Suppressor macrophage (primary cell): Measurements from ENCODE around the gene PAK4.

Experiments
- DNase-seq, 4 experiments: peaks; one replicate each; pipeline ENCODE4 v3.0.0-alpha.2; 2020 to 2022

Gene PAK4

DNA sequence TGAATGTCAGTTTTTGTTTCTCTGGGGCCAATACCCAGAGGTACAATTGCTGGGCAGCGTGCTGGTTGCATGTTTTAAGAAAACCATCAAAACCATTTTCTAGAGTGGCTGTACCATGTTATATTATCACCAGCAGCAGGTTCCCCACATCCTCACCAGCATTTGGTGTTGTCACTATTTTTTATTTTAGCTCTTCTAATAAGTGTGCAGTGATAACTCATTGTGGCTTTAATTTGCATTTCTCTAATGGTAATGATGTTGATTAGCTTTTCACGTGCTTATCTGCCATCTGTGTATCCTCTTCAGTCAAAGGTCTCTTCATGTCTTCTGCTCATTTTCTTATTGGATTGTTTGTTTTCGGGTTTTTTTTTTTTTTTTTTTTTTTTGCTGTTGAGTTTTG lies 21.9 kb downstream of the PAK4 start:
- no peak for DNase-seq

DNA sequence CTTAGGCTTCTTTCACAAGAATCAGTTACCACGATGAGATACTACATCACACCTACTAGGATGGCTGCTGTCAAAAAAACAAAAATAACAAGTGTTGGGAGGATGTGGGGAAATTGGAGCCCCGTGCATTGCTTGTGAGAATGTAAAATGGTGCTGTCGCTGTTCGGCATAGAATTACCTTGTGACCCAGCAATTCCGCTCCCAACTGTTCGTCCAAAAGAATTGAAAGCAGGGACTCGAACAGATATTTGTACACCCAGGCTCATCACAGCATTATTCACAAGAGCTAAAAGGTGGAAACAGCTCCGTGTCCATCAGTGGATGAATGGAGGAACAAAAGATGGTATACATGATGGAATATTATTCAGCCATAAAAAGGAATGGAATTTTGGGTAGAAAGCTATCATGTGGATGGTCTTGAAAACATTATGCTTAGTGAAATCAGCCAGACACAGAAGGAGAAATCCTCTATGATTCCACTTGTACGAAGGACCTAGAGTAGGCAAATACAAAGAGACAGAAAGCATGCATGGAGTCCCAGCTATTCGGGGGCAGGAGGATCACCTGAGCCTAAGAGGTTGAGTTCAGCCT lies 23.4 kb downstream of the PAK4 start:
- no peak for DNase-seq

DNA sequence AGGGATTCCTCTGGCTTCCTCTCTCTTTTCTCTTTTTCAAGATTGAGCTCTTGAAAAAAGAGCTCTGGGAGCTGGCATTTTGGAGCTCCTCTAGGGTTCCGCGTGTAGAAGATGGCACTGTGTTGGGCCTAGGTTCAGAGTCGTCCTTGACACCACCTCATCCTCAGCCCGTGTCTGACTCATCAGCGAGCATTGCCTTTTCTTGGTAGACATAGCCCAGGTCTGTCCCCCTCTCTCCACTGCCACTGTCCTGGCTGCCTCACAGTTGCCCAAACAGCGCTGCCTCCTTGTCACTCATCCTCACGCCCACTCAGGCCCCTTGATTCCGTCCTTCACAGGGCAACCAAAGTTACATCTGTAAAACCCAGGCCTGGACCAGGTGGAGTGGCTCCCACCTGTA lies 24.6 kb downstream of the PAK4 start:
- no peak for DNase-seq

DNA sequence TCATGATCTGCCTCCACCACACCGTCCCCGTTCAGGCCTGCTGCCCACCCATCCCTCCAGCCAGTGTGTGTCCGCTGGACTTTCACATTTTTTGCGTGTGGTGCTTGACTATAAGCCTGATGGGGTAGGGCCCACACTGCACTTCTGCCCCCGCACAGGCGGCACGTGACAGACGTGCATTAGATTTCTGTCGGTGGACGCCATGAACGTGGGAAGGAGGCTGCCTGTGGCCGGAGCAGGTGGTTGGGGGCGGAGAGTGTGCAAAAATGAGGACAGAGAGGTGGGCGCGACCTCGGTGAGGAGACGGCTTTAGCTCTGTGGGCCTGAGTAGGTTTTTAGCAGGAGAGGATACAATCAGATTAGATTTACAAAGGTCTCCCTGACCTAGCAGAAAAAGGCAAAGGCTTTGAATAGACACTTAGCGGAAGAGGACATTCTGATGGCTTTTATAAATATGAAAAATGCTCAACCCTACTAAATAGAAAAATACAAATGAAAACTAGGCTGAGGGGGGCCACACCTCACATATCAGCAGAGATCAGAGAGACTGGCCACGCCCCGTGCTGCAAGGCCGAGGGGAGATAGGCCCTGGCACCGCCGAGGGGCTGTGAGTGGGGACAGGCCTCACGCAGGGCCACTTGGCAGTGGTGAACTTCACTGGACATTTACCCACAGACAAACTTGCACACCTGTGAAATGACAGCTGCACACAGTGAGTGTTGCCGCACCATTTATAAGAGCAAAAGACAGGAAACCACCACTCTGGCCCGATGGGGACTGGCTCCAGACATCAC lies 25.4 kb downstream of the PAK4 start:
- DNase-seq: no peak

DNA sequence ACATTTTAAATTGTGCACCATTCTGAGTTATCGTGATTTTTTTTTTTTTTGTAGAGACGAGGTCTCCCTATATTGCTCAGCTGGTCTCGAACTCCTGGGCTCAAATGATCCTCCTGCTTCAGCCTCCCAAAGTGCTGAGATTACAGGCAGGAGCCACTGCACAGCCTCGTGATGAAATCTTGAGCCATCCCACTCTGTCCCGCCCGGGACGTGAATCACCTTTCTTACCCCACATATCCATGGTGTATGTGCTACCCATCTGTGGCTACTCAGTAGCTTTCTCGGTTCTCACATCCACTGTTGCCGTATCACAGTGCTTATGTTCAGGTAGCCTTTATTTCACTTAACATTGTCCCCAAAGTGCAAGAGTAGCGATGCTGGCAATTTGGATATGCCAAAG lies 26.5 kb downstream of the PAK4 start:
- DNase-seq: no peak

DNA sequence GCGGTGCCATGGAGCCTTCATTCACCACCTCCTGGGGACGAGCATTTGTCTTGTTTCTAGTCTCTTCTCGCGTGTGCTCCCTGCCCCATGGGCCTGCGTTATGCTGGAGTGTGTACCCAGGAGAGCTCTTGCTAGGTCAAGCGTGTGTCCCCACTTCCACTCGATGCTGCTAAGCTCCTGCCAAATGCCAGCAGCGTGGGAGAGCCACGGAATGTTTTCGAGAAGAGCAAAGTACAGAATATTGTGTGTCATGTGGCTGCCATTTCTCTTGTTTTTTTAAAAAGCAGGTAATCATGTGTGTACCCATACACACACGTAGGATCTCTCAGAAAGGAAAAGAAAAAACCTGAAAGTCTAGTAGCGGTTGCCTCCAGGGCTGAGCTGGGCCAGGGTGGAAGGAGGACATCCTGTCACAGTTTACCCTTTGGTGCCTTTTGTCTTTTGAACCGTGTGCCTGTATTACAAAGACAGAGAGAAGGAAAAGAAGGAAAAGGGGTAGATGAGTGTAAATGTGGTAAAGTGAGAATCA lies 28.6 kb downstream of the PAK4 start:
- no peak for DNase-seq

DNA sequence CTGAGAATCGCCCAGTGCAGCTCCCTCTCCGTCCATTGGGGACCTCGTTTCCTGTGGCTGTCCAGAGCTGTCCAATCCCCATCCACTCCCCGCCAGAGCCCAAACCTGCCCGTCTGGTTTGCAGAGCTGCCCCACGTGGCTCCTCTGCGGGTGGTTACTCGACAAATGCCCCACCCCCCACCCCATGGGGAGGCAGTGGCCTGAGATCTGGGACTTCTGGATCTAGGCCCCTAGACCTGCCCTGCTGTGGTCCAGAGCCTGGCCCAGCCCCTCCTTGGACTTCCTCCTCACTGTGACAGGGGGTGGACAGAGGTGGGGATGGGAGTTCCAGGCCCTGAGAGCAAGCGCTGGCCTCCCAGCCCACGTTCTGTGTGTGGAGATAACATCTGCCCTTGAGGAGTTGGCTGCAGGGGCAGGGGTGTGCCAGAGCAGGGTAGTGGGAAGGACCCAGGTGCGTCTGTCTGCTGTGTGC lies 29.1 kb downstream of the PAK4 start:
- DNase-seq: no peak

DNA sequence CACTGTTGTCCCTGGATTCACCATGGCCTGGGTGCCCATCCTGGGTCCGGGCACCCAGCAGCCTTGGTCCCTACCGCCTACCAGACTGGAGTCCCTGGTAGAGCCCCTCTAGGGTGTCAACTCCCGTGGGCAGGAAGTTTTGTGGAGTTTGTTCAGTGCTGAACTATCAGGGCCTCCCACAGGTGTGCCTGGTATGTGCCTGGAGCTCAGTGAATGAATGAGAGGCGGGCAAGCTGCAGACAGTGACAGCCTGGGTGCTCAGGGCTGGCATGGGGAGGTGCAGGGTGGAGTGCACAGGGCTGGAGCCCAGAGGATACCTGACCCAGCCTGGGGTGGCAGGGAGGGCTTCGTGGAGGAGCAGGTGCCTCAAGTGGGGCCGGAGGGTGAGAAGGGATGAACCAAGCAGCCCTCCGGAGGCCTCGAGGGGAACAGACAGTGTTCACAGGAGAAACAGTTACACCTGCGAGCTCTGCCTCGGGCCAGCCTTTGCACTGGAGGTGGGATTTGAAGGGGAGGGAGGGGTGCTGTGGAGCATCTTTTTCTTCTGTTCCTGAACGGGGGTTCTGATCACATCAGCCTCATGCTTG lies 29.6 kb downstream of the PAK4 start:
- DNase-seq: no peak

DNA sequence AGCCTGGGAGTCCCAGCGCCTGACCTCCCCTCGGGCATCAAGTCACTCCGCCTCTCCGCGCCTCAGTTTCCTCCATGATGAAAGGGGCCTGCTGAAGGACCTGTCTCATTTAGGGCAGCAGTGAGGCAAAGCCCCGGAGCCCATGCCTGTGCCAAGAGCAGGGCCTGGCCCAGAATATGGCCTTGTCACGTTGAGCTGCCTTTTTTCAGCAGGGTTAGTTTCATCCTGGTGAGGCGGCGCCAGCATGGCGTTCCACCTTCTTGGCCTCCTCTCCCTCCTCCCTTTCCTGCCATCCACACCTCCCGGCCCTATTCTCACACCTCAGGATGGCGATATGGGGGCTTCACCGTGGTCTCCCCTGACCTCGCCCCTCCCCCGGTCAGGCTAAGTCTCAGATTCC lies 30.2 kb downstream of the PAK4 start:
- DNase-seq: no peak

DNA sequence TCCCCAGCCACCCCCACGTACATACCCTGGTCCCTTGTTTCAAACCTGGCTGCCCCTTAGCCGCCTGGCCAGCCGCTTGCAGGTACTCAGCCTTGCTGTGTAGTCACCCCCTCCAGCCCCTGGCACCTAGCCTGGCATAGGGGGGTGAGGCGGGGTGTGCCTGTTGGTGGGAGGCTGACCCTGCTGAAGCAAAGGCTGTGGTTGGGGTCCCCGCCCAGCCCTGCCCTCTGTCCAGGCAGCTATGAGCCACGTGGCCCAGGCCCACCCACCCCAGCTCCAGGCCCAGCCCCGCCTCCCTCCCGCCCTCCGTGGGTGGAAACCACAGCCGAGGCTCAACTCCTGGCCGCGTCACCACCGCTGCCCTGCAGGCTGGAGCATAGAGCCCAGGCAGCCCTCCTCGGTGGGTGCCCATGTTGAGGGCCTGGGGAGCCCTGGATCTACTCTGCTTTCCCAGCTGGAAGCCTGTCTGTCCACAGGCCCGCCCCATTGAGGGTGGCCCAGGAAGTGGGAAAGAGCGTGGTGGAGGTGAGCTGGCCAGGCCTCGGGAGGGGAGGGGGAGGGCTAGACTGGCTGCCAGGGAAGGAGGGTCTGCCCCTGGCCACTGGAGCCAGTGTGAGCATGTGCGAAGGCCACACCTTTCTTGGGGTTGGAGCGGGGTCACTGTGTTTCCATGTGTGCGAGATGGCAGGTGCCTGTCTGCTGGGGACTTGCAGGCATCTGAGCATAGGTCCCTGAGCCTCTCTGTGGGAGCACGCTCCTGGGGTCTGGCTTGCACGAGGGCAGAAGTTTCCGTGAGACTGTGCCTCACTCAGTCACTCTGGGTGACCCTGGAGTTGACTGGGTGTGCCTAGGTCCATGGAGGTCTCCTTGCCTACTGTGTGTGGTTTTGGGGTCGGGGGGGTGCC lies 31.0 kb downstream of the PAK4 start:
- peak in 1 of 4 experiments; percentile 21 for DNase-seq

DNA sequence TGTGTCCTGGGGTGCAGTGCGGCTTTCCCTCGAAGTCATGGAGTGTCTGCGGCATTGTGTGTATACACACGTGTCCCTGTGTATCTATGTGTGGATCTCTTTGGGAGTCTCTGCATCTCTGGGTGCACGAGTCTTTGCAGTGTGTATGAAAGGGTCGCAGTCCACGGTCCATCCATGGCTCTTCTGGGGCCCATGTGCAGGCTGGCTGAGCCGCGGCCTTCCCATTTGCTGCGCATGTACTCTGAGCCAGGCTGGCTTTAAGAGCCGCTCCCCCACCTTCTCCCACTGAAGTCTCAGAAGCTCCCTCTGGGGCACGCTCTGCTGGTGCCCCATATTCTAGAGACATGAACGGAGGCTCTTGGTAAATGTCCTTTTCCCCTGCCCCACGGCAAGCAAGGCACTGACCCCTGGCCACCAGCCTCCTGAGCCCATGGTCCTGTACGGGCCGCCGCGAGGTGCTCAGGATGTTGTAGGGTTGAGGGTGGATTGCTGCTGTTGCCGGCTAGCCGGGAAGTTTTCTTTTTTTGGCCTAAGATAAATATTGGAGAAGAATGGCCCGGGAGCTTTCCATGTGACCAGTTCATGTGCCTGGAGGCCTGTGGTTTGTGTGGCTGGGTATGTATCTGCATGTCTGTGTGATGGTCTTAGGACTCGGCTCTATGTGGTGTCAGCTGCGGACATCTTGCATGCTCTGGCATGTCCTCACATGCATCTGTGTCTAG lies 31.9 kb downstream of the PAK4 start:
- no peak for DNase-seq

DNA sequence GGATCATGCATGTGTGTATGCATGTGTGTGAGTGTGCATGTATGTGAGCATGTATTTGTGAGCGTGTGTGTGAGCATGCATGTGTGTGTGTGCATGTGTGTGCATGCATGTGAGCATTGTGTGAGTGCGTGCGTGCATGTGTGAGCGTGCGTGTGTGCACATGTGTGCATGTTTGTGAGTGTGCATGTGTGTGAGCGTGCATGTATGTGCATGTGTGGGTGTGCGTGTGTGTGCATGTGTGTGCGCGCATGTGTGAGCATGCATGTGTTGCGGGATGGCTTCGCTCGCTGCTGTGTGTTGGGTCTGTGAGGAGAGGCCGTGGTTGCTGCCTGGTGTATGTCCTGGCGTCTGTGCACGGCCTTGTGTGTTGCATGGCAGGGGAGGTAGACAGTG lies 32.4 kb downstream of the PAK4 start:
- no peak for DNase-seq

DNA sequence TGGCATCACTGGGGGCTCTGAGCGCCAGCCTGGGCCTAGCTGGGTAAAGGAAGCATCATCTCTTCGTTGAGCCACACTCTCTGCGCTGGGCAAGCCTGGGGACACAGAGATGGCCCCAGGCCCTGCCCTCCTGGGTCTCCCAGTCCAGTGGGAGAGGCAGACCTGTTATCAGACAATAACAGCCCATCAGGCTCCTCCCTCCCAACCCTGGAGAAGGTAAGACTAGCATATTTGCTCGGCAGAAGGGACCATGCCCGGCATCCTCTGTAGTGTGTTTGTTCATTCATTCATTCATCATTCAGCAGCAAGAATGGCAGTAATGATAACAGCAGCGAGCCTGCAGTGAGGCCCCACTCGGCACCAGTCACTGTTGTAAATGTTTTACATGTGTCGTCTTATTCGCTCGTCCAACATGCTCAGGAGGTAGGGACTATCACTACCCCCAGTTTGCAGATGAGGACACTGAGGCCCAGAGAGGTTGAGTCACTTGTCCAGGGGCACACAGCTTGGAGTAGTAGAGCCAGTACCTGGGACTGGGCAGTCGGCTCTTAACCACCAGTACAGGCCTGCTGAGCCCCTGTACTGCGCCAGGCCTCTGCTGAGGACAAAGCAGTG lies 33.2 kb downstream of the PAK4 start:
- no peak for DNase-seq

DNA sequence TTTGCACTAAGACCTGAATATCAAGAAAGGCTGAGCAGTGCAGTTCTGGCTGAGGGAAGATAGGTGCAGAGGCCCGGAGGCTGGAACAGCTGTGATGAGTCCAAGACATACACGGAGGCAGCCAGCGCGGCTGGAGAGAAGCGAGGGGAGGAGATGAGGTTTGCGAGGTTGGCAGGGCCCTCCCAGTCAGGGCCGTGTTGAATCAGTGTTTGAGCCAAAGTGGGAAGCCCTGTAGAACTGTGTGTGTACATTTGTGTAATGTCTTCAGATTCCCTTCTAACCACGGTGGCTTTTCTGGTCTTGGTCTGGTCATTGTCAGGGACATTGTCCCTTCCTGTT lies 34.9 kb downstream of the PAK4 start:
- no peak for DNase-seq

DNA sequence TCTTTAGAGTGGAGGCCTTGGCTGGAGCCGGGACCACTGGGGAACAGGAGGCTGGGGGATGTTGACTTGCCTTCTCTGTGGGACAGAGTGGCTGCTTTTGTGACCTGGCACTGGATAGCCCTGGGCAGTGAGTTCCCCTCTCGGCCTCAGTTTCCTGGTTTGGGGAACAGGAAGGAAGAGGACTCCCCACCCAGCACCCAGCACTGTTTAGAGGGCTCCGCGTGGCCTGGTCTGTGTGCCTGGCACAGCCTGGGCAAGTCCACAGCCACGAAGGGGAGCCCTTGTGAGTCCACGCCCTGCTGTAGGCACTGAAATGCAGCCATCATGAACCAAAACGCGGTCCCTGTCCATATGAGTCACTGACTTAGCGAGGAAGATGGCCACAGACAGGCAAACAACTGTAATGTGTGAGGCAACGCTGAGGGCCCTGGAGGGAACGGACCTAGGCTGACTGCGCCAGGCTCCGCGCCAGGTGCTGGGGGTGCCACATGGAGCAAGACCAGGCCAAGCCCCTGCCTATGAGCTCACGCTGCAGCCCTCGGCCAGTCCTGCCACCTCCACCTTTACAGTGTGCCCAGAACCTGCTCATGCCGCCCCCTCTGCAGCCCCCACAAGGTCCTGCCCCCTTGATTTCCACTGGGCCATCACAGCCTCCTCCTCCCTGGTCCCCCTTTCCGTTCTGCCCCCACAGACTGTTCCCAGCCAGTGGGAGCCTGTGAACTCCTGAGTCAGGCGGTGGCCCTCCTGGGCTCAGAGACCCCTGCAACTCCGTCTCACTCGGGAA lies 35.5 kb downstream of the PAK4 start:
- DNase-seq: peak in 2 of 4 experiments; percentile 9 to 13

DNA sequence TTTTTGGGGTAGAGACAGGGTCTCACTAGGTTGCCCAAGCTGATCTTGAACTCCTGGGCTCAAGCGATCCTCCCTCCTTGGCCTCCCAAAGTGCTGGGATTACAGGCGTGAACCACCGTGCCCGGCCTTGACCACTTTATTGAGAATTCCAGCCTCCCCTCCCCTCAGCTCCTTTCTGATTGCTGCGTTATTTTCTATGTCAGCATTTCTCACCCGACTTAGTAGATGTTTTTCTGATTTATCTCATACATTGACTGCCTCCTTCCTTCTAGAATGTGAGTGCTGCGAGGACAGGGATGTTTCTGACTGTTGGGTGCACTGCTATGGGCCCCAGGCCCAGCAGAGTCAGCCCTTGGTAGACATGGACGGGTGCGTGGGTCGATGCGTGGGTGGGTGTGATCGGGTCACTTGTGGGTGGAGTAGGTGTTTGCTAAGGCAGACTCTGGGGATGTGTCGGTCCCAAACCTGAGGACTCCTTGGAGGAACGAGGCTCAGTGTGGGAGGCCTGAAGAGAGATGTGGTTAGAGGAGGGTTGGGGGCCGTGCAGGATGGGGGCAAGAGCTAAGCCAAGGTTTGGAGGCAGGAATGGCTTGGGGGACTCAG lies 37.0 kb downstream of the PAK4 start:
- DNase-seq: no peak

DNA sequence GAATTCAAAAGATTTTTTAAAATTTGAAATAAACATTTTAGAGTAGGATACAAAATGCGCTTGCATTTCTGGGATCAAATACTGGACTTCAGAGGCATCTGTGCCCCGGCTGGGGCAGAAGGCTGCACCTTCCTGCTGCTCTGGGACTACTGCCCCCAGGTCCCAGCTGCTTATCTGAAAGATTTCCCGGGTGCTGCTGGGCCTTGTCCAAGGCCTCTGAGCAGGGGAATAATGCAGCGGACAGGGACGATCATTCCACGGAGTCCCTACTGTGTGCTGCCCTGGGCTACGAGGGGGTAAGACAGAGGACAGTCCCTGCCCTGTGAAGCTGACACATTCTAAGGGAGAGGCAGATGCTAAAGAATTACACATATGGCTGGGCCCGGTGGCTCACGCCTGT lies 38.0 kb downstream of the PAK4 start:
- no peak for DNase-seq

DNA sequence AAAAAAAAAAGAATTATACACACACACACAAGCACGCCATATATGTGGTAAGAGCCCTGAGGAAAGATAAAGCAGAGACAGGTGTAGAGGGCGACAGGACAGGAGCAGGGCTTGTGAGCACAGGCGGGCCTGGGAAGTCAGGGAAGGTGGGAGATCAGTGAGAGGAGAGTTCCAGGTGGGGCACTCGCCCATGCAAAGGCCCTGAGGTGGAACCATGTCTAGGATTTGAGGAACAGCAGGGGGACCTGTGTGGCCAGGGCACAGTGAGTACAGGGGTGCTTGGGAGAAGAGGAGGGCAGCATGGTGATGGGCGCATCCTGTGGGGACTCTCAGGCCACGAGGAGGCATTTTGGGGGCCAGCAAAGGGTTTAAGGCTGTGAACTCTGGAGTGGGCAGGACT lies 38.7 kb downstream of the PAK4 start:
- no peak for DNase-seq

DNA sequence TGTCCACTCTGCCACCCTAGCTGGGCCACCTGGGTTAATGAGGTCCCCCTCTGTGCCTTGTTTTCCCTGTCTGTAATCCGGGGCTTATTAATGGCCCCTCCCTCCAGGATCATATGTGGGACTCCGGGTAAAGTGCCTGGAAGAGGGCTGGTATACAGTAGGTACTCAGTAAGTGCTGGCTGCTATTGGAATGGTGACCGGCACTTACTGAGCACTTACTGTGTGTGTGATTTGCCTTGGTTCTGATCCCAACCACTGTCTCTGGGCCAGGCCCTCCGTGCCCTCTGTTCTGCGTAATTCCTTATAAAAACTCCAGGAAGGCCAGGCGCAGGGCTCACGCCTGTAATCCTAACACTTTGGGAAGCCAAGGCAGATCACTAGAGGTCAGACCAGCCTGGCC lies 40.3 kb downstream of the PAK4 start:
- no peak for DNase-seq

DNA sequence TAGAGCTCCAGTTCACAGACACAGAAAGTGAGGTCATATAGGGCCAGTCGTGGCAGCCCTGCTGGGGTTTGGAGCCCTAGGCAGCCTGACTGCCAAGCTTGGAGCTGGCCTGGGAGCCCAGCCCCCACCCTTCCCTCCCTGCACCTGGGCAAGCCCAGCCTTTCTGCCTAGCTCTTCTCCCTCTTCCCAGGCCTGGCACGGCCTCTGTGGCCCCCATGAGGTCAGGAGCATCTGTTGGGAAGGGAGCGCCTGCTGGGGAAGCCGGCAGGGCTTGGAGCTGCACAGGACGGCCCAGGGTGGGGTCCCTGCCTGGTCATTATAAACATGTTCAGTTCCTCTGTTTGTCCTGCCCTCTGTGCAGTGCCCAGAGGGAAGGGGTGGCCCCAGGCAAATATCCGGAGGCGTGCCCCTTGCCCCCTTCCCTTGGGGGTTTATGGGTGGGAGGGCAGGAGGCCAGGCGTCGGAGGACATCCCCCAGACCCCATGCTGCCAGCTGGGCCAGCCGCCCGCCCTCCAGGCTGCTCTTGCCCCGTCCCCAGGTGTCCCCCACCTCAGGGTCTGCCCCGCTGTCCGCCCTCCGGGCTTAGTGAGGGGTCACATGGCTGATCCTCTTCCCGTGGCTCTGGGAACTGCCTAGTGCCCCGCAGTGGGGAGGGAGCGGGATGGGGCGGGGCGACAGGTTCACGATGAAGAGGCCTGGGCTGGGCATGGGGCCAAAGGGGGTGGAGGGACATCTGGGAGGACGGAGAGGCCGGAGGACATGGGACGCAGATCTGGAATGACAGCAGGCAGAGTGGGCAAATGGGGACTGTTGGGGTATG lies 41.2 kb downstream of the PAK4 start:
- DNase-seq: no peak
